Measurements from ENCODE around the gene SERHL2. TPM values are rescaled to one million over a fixed set of nuclear protein-coding genes. Genes with fewer than 3 reads are reported as not detected.

Gene SERHL2
- total RNA-seq, 1 experiment from 2014 or later: 1.0 TPM

DNA sequence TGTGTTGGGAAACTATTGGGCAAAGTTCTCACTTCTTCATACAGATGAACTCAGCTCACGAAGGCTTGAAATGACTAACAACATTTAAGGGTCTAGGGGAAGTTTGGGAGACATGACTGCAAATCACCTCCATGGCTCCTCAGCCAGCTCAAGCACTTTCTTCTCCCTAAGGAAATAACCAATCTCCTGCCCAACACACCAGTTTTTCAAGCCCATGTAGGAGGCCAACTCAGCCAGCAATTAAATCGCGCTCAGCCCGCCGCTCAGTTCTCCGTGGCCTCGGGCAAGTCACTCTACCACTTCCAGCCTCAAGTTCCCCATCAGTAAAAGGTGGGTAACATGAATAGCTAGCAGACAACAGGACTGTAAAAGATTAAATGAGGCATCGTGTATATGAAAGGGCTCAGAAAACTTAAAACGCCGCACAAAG lies 60.1 kb downstream of the SERHL2 start:
- Histone ChIP-seq H3K79me1 (ENCODE audit: insufficient read depth, low read depth, low read length, poor library complexity, severe bottlenecking) (peaks cover 13% of the 10 kb centered on the region), H3K18ac (ENCODE audit: insufficient read length, low read depth, low read length) (peak overlapping the region; percentile 55), H3K27ac (ENCODE audit: insufficient read length, low read depth, low read length) (peak overlapping the region; percentile 75), H4K20me1 (ENCODE audit: control insufficient read depth, insufficient read depth, insufficient read length) (no peaks in the 10 kb centered on the region), H3K14ac (ENCODE audit: insufficient read depth, low read length) (peak overlapping the region; percentile 90), H2BK120ac (ENCODE audit: low read depth, low read length, poor library complexity, severe bottlenecking) (no peak overlapping the region), H3K79me2 (ENCODE audit: insufficient read depth, low read length) (peaks cover 35% of the 10 kb centered on the region), H2BK5ac (ENCODE audit: insufficient read length, low read length) (no peak overlapping the region), H4K5ac (ENCODE audit: insufficient read length, low read depth, low read length) (no peak overlapping the region), H2BK12ac (ENCODE audit: insufficient read length, low read depth, low read length) (no peak overlapping the region), H2AFZ (ENCODE audit: low read length) (no peak overlapping the region), H3K56ac (ENCODE audit: insufficient read length, low read depth, low read length) (no peak overlapping the region), H2BK15ac (ENCODE audit: low read depth, low read length) (no peak overlapping the region), H3K4ac (ENCODE audit: low read depth, low read length) (no peak overlapping the region; the same call in 1 of the 2 replicates), H3K27me3 (ENCODE audit: insufficient read depth, low read length) (no peaks in the 10 kb centered on the region), H3T11ph (ENCODE audit: low read length) (no peak overlapping the region), H3K4me1 (ENCODE audit: insufficient read depth, low read length) (peaks cover 5% of the 10 kb centered on the region; the same call in 1 of the 2 replicates), H3K9me3 (ENCODE audit: control insufficient read depth, low read depth, low read length) (no peaks in the 10 kb centered on the region), H2AK5ac (ENCODE audit: insufficient read length, low read length) (no peak overlapping the region), H4K8ac (replicated peaks; ENCODE audit: insufficient read length, low read depth, low read length) (no peak overlapping the region), H3K9ac (ENCODE audit: extremely low read depth, insufficient read length, low read length) (peak overlapping the region; percentile 94), H3K23ac (ENCODE audit: insufficient read length, low read depth, low read length) (no peak overlapping the region), H4K91ac (ENCODE audit: insufficient read length, low read depth, low read length) (no peak overlapping the region), H3K23me2 (ENCODE audit: insufficient read length, low read depth, low read length, poor library complexity, severe bottlenecking) (peaks cover 5% of the 10 kb centered on the region), H2BK20ac (ENCODE audit: low read depth, low read length, poor library complexity, severe bottlenecking) (no peak overlapping the region), H3K4me2 (ENCODE audit: insufficient read depth, insufficient read length, low read length) (peak overlapping the region; percentile 80)
- peak overlapping the region; percentile 93 to 94 for H3K4me3 Mint-ChIP-seq
- no peak for TF ChIP-seq CTCF (conservative IDR thresholded peaks at IDR 0.05)
- H3K27me3 Mint-ChIP-seq (ENCODE audit: low read depth): peaks cover 2% of the 10 kb centered on the region
- no peaks in the 10 kb centered on the region; a peak in 1 of 5 replicates for H3K9me3 Mint-ChIP-seq
- H3K4me1 Mint-ChIP-seq: peaks cover 51 to 55% of the 10 kb centered on the region in 2 experiments
- WGBS (ENCODE audit: extremely low coverage, insufficient read length, low lambda C conversion rate): no CpG with 5 or more reads among the region's 10 CpGs
- no peak for DNase-seq
- peaks cover 19 to 41% (median 34%) of the 10 kb centered on the region in 3 experiments; a peak in 6 of 7 replicates for H3K36me3 Mint-ChIP-seq (ENCODE audit: insufficient read depth in 1 of 3, low read depth in 3 of 3)
- H3K27ac Mint-ChIP-seq: peak overlapping the region; percentile 91 to 98 (median 98)
